NCI-H2227 treated with DMSO at 0.1 percent for 48 hours (cell line): Measurements from ENCODE around the gene PCSK1N.
"Not testable (repeated sequence)": the region's sequence is repeated elsewhere in the genome, so short reads cannot be mapped to it uniquely, and the experiment has no call there.

Experiments
- DNase-seq: peaks from one replicate; lab custom pipeline; 2025; lab: John Stamatoyannopoulos, UW

The PCSK1N gene

GRCh38 chrX:48823053-48823452 lies 12.4 kb downstream of the PCSK1N start:
- no peak for DNase-seq

GRCh38 chrX:48819394-48819793 lies 16.0 kb downstream of the PCSK1N start:
- DNase-seq: not testable (repeated sequence)

- no peak for DNase-seq
Observed at GRCh38 chrX:48818866-48819265, 16.5 kb downstream of the PCSK1N start.

- DNase-seq: no peak
Observed at GRCh38 chrX:48818098-48818497, 17.3 kb downstream of the PCSK1N start.

GRCh38 chrX:48816014-48816810 lies 19.2 kb downstream of the PCSK1N start:
- no peak for DNase-seq

GRCh38 chrX:48815266-48815665 lies 20.1 kb downstream of the PCSK1N start:
- DNase-seq: no peak

- DNase-seq: no peak
Observed at GRCh38 chrX:48814722-48815121, 20.7 kb downstream of the PCSK1N start.

GRCh38 chrX:48813644-48814043 lies 21.8 kb downstream of the PCSK1N start:
- no peak for DNase-seq

GRCh38 chrX:48806081-48806480 lies 29.3 kb downstream of the PCSK1N start:
- DNase-seq: no peak

- no peak for DNase-seq
Observed at GRCh38 chrX:48802905-48803200, 32.6 kb downstream of the PCSK1N start.

GRCh38 chrX:48802089-48802904 lies 33.1 kb downstream of the PCSK1N start:
- DNase-seq: peak; percentile 93

- peak; percentile 99 for DNase-seq
Observed at GRCh38 chrX:48801280-48802088, 33.9 kb downstream of the PCSK1N start, which contains the start of gene HDAC6. HDAC6 (plus strand) TSS chrX:48802067; CDS start chrX:48802693, 626 bp downstream.

GRCh38 chrX:48800574-48801279 lies 34.7 kb downstream of the PCSK1N start:
- DNase-seq: no peak

- DNase-seq: no peak
Observed at GRCh38 chrX:48798318-48798717, 37.1 kb downstream of the PCSK1N start.

GRCh38 chrX:48794911-48795515 lies 40.4 kb downstream of the PCSK1N start:
- DNase-seq: no peak

- no peak for DNase-seq
Observed at GRCh38 chrX:48794340-48794910, 41.0 kb downstream of the PCSK1N start.

GRCh38 chrX:48793935-48794334 lies 41.5 kb downstream of the PCSK1N start:
- no peak for DNase-seq

- no peak for DNase-seq
Observed at GRCh38 chrX:48792219-48792618, 43.2 kb downstream of the PCSK1N start.

GRCh38 chrX:48791063-48791820 lies 44.2 kb downstream of the PCSK1N start:
- DNase-seq: no peak

GRCh38 chrX:48790477-48790876 lies 44.9 kb downstream of the PCSK1N start:
- no peak for DNase-seq
